ENCODE data around the gene FRMD4A.

Gene FRMD4A

DNA sequence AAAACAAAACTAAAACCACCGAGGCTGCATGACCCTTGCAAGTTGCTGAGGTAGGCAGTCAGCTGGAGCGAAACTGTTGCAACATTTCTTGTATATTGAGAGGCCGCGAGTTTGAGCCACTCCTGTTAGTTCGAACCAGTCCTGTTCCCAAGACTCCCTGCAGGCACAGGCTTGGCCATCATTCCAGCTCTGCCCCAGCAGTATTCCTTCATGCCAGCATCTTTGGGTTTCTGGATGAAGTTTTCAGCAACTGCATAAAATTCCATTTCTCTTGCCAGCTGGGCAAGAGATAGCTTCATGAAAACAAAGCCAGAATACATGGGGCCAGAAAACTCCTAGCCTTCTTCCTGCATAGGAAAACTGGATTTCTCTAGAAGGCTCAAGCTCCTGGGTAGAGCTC lies 207.6 kb downstream of the FRMD4A start:
- Histone ChIP-seq H3K4me2 (ENCODE audit: insufficient read depth, low read length) (no peak overlapping the region), H3K79me2 (ENCODE audit: insufficient read depth, low read length) (no peaks in the 10 kb centered on the region), H2AFZ (ENCODE audit: low read depth, low read length) (no peak overlapping the region), H3K9me3 (ENCODE audit: insufficient read depth, low read length, severe bottlenecking) (no peaks in the 10 kb centered on the region), H3K36me3 (ENCODE audit: insufficient read depth, low read length) (no peaks in the 10 kb centered on the region), H4K20me1 (ENCODE audit: insufficient read depth, low read length) (no peaks in the 10 kb centered on the region), H3K4me3 (ENCODE audit: low read depth in 1 of 2, low read length in 2 of 2) (no peak overlapping the region), H3K4me1 (ENCODE audit: insufficient read depth, low read length) (no peaks in the 10 kb centered on the region), H3K9ac (ENCODE audit: low read depth, low read length) (no peak overlapping the region), H3K27me3 (ENCODE audit: insufficient read depth, low read length, poor library complexity) (peaks cover 5% of the 10 kb centered on the region), H3K27ac (ENCODE audit: low read length) (no peak overlapping the region)
- ATAC-seq (ENCODE audit: insufficient read depth, low read depth) (no peak), DNase-seq (no peak)
- TF ChIP-seq EZH2 (IDR thresholded peaks at IDR 0.05; ENCODE audit: borderline replicate concordance, low read depth, low read length, severe bottlenecking) = no peak
- TF ChIP-seq, protein P1, sequence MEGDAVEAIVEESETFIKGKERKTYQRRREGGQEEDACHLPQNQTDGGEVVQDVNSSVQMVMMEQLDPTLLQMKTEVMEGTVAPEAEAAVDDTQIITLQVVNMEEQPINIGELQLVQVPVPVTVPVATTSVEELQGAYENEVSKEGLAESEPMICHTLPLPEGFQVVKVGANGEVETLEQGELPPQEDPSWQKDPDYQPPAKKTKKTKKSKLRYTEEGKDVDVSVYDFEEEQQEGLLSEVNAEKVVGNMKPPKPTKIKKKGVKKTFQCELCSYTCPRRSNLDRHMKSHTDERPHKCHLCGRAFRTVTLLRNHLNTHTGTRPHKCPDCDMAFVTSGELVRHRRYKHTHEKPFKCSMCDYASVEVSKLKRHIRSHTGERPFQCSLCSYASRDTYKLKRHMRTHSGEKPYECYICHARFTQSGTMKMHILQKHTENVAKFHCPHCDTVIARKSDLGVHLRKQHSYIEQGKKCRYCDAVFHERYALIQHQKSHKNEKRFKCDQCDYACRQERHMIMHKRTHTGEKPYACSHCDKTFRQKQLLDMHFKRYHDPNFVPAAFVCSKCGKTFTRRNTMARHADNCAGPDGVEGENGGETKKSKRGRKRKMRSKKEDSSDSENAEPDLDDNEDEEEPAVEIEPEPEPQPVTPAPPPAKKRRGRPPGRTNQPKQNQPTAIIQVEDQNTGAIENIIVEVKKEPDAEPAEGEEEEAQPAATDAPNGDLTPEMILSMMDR (IDR thresholded peaks at IDR 0.05; ENCODE audit: borderline replicate concordance, extremely low read depth, low read length, poor library complexity, severe bottlenecking) = no peak

- Histone ChIP-seq H2AFZ (ENCODE audit: low read depth, low read length) (no peak overlapping the region), H3K9me3 (ENCODE audit: insufficient read depth, low read length, severe bottlenecking) (no peaks in the 10 kb centered on the region), H4K20me1 (ENCODE audit: insufficient read depth, low read length) (no peaks in the 10 kb centered on the region), H3K4me2 (ENCODE audit: insufficient read depth, low read length) (no peak overlapping the region), H3K79me2 (ENCODE audit: insufficient read depth, low read length) (no peaks in the 10 kb centered on the region), H3K27me3 (ENCODE audit: insufficient read depth, low read length, poor library complexity) (no peaks in the 10 kb centered on the region), H3K4me1 (ENCODE audit: insufficient read depth, low read length) (no peaks in the 10 kb centered on the region), H3K36me3 (ENCODE audit: insufficient read depth, low read length) (no peaks in the 10 kb centered on the region), H3K9ac (ENCODE audit: low read depth, low read length) (no peak overlapping the region), H3K27ac (ENCODE audit: low read length) (no peak overlapping the region), H3K4me3 (ENCODE audit: low read depth in 1 of 2, low read length in 2 of 2) (no peak overlapping the region)
- TF ChIP-seq EZH2 (IDR thresholded peaks at IDR 0.05; ENCODE audit: borderline replicate concordance, low read depth, low read length, severe bottlenecking) = no peak
- TF ChIP-seq, protein P1 (IDR thresholded peaks at IDR 0.05; ENCODE audit: borderline replicate concordance, extremely low read depth, low read length, poor library complexity, severe bottlenecking) = no peak
- no peak for ATAC-seq (ENCODE audit: insufficient read depth, low read depth)
- no peak for DNase-seq
Measured at GRCh38 chr10:14120812-14121211, 209.9 kb downstream of the FRMD4A start.

GRCh38 chr10:14118953-14119352 lies 211.8 kb downstream of the FRMD4A start:
- no peak overlapping the region for H2AFZ ChIP-seq (ENCODE audit: low read depth, low read length)
- H4K20me1 ChIP-seq (ENCODE audit: insufficient read depth, low read length) = no peaks in the 10 kb centered on the region
- H3K4me2 ChIP-seq (ENCODE audit: insufficient read depth, low read length) = no peak overlapping the region
- H3K36me3 ChIP-seq (ENCODE audit: insufficient read depth, low read length) = no peaks in the 10 kb centered on the region
- no peaks in the 10 kb centered on the region for H3K4me1 ChIP-seq (ENCODE audit: insufficient read depth, low read length)
- no peak overlapping the region for H3K9ac ChIP-seq (ENCODE audit: low read depth, low read length)
- H3K9me3 ChIP-seq (ENCODE audit: insufficient read depth, low read length, severe bottlenecking) = no peaks in the 10 kb centered on the region
- H3K27ac ChIP-seq (ENCODE audit: low read length) = no peak overlapping the region
- no peak for TF ChIP-seq EZH2 (IDR thresholded peaks at IDR 0.05; ENCODE audit: borderline replicate concordance, low read depth, low read length, severe bottlenecking)
- TF ChIP-seq, protein P1 (IDR thresholded peaks at IDR 0.05; ENCODE audit: borderline replicate concordance, extremely low read depth, low read length, poor library complexity, severe bottlenecking) = no peak
- no peak for ATAC-seq (ENCODE audit: insufficient read depth, low read depth)
- no peaks in the 10 kb centered on the region for H3K79me2 ChIP-seq (ENCODE audit: insufficient read depth, low read length)
- H3K27me3 ChIP-seq (ENCODE audit: insufficient read depth, low read length, poor library complexity) = no peaks in the 10 kb centered on the region
- no peak for DNase-seq
- H3K4me3 ChIP-seq (ENCODE audit: low read depth in 1 of 2, low read length in 2 of 2) = no peak overlapping the region

DNA sequence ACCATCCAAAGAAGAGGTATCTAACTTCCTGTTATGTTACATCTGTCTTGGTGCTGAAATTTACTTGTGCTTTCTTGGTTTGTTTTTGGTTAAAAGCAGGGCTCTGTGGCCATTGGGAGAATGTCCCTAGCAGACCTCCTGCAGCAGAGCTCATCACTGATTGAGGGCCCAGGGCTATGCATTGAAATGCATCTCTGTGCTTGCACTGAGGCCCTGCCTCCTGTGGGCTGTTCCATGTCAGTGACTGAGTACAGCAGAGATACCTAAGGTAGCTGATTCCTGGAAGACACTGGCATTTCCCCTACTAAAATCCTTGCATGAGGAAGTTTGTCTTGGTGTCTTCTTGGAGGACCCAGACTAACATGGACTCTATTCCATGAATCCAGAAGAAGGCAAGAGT lies 213.9 kb downstream of the FRMD4A start:
- H4K20me1 ChIP-seq (ENCODE audit: insufficient read depth, low read length) = no peaks in the 10 kb centered on the region
- no peak overlapping the region for H2AFZ ChIP-seq (ENCODE audit: low read depth, low read length)
- DNase-seq = no peak
- no peak overlapping the region for H3K9ac ChIP-seq (ENCODE audit: low read depth, low read length)
- TF ChIP-seq, protein P1 (IDR thresholded peaks at IDR 0.05; ENCODE audit: borderline replicate concordance, extremely low read depth, low read length, poor library complexity, severe bottlenecking) = no peak
- TF ChIP-seq EZH2 (IDR thresholded peaks at IDR 0.05; ENCODE audit: borderline replicate concordance, low read depth, low read length, severe bottlenecking) = no peak
- no peaks in the 10 kb centered on the region for H3K9me3 ChIP-seq (ENCODE audit: insufficient read depth, low read length, severe bottlenecking)
- no peak overlapping the region for H3K4me3 ChIP-seq (ENCODE audit: low read depth in 1 of 2, low read length in 2 of 2)
- ATAC-seq (ENCODE audit: insufficient read depth, low read depth) = no peak
- no peaks in the 10 kb centered on the region for H3K4me1 ChIP-seq (ENCODE audit: insufficient read depth, low read length)
- no peaks in the 10 kb centered on the region for H3K36me3 ChIP-seq (ENCODE audit: insufficient read depth, low read length)
- no peak overlapping the region for H3K4me2 ChIP-seq (ENCODE audit: insufficient read depth, low read length)
- no peaks in the 10 kb centered on the region for H3K79me2 ChIP-seq (ENCODE audit: insufficient read depth, low read length)
- no peak overlapping the region for H3K27ac ChIP-seq (ENCODE audit: low read length)
- no peaks in the 10 kb centered on the region for H3K27me3 ChIP-seq (ENCODE audit: insufficient read depth, low read length, poor library complexity)
